H9 (cell line): ENCODE measurements around the gene OAS3. TPM values are rescaled to one million over a fixed set of nuclear protein-coding genes. Genes with fewer than 3 reads are reported as not detected.

Experiments used
- DNase-seq: peaks from one replicate; pipeline ENCODE4 v3.0.0-alpha.2; 2017
- H2AFZ ChIP-seq: one replicate; pipeline ENCODE4 v1.6.1; 2013; ENCODE audit warnings: mild to moderate bottlenecking, low read length, control low read depth, moderate library complexity
- H2AK5ac ChIP-seq: 2 replicates; pipeline ENCODE4 v1.6.1; 2013; ENCODE audit warnings: low read length, control low read depth, mixed read lengths; ENCODE audit not compliant: insufficient read length
- H2BK120ac ChIP-seq: one replicate; pipeline ENCODE4 v1.6.1; 2013; ENCODE audit warnings: low read depth, mild to moderate bottlenecking, low read length, control low read depth, inconsistent platforms; ENCODE audit not compliant: poor library complexity, severe bottlenecking
- H2BK12ac ChIP-seq: 2 replicates; pipeline ENCODE4 v1.6.1; 2013; ENCODE audit warnings: low read length, control low read depth, mixed read lengths, low read depth; ENCODE audit not compliant: insufficient read length
- H2BK15ac ChIP-seq: 2 replicates; pipeline ENCODE4 v1.6.1; 2013; ENCODE audit warnings: low read depth, low read length, control low read depth
- H2BK20ac ChIP-seq: one replicate; pipeline ENCODE4 v1.6.1; 2013; ENCODE audit warnings: low read depth, mild to moderate bottlenecking, low read length, control low read depth, inconsistent platforms; ENCODE audit not compliant: poor library complexity, severe bottlenecking
- H2BK5ac ChIP-seq: 2 replicates; pipeline ENCODE4 v1.6.1; 2013; ENCODE audit warnings: low read length, control low read depth, mixed read lengths; ENCODE audit not compliant: insufficient read length
- H3K14ac ChIP-seq: 2 replicates; pipeline ENCODE4 v1.6.1; 2013; ENCODE audit warnings: low read length, control low read depth; ENCODE audit not compliant: insufficient read depth
- H3K18ac ChIP-seq: 2 replicates; pipeline ENCODE4 v1.6.1; 2013; ENCODE audit warnings: low read depth, mild to moderate bottlenecking, mixed read lengths, low read length, control low read depth; ENCODE audit not compliant: insufficient read length
- H3K23ac ChIP-seq: 2 replicates; pipeline ENCODE4 v1.6.1; 2013; ENCODE audit warnings: low read length, control low read depth, mixed read lengths, low read depth; ENCODE audit not compliant: insufficient read length
- H3K23me2 ChIP-seq: 2 replicates; pipeline ENCODE4 v1.6.1; 2013; ENCODE audit warnings: low read depth, mild to moderate bottlenecking, mixed read lengths, low read length, control low read depth; ENCODE audit not compliant: insufficient read length, poor library complexity, severe bottlenecking
- H3K27ac ChIP-seq: 2 replicates; pipeline ENCODE4 v1.5.1; 2013; ENCODE audit warnings: low read length, control low read depth, mixed read lengths, low read depth; ENCODE audit not compliant: insufficient read length
- H3K27me3 ChIP-seq: 2 replicates; pipeline ENCODE4 v1.6.1; 2013; ENCODE audit warnings: low read length, control low read depth, inconsistent platforms; ENCODE audit not compliant: insufficient read depth
- H3K4ac ChIP-seq: 2 replicates; pipeline ENCODE4 v1.6.1; 2013; ENCODE audit warnings: low read depth, mild to moderate bottlenecking, control low read depth, inconsistent platforms, low read length, moderate library complexity
- H3K4me1 ChIP-seq: 2 replicates; pipeline ENCODE4 v1.6.1; 2013; ENCODE audit warnings: low read length, control low read depth, inconsistent platforms; ENCODE audit not compliant: insufficient read depth
- H3K4me2 ChIP-seq: 2 replicates; pipeline ENCODE4 v1.6.1; 2013; ENCODE audit warnings: low read length, control low read depth, mixed read lengths; ENCODE audit not compliant: insufficient read length, insufficient read depth
- H3K56ac ChIP-seq: 2 replicates; pipeline ENCODE4 v1.6.1; 2013; ENCODE audit warnings: low read depth, mild to moderate bottlenecking, mixed read lengths, low read length, control low read depth; ENCODE audit not compliant: insufficient read length
- H3K79me1 ChIP-seq: 2 replicates; pipeline ENCODE4 v1.6.1; 2013; ENCODE audit warnings: low read depth, mild to moderate bottlenecking, moderate library complexity, low read length, control low read depth, inconsistent platforms; ENCODE audit not compliant: insufficient read depth, poor library complexity, severe bottlenecking
- H3K79me2 ChIP-seq: 2 replicates; pipeline ENCODE4 v1.6.1; 2013; ENCODE audit warnings: low read length, control low read depth, inconsistent platforms; ENCODE audit not compliant: insufficient read depth
- H3K9ac ChIP-seq: 2 replicates; pipeline ENCODE4 v1.6.1; 2013; ENCODE audit warnings: low read length, control low read depth, mixed read lengths; ENCODE audit not compliant: insufficient read length; ENCODE audit errors: extremely low read depth
- H3K9me3 ChIP-seq: one replicate; pipeline ENCODE4 v1.6.1; 2013; ENCODE audit warnings: low read depth, low read length, inconsistent platforms; ENCODE audit not compliant: control insufficient read depth
- H3T11ph ChIP-seq: one replicate; pipeline ENCODE4 v1.6.1; 2013; ENCODE audit warnings: mild to moderate bottlenecking, low read length, control low read depth, inconsistent platforms
- H4K20me1 ChIP-seq: one replicate; pipeline ENCODE4 v1.6.1; 2013; ENCODE audit not compliant: control insufficient read depth, insufficient read length, insufficient read depth
- H4K5ac ChIP-seq: 2 replicates; pipeline ENCODE4 v1.6.1; 2013; ENCODE audit warnings: low read depth, mild to moderate bottlenecking, mixed read lengths, low read length, control low read depth; ENCODE audit not compliant: insufficient read length
- H4K8ac ChIP-seq: replicated peaks from 2 replicates; pipeline ENCODE4 v1.6.1; 2013; ENCODE audit warnings: low read length, control low read depth, mixed read lengths, low read depth; ENCODE audit not compliant: insufficient read length
- H4K91ac ChIP-seq: 2 replicates; pipeline ENCODE4 v1.6.1; 2013; ENCODE audit warnings: low read depth, mild to moderate bottlenecking, moderate library complexity, mixed read lengths, low read length, control low read depth; ENCODE audit not compliant: insufficient read length
- H3K27ac Mint-ChIP-seq, 3 experiments: 2 replicates in 2 of 3; 3 replicates in 1 of 3; pipeline ENCODE4 v1.8.0; 2020 to 2021; ENCODE audit warnings: mixed read lengths in 3 of 3, mild to moderate bottlenecking in 1 of 3, moderate library complexity in 1 of 3
- H3K27me3 Mint-ChIP-seq: 2 replicates; pipeline ENCODE4 v1.8.0; 2021; ENCODE audit warnings: low read depth, mild to moderate bottlenecking, moderate library complexity, mixed read lengths
- H3K36me3 Mint-ChIP-seq, 3 experiments: 2 replicates in 2 of 3; 3 replicates in 1 of 3; pipeline ENCODE4 v1.8.0; 2020 to 2021; ENCODE audit warnings: low read depth in 3 of 3, mixed read lengths in 3 of 3; ENCODE audit not compliant: insufficient read depth in 1 of 3
- H3K4me1 Mint-ChIP-seq, 2 experiments: 2 replicates each; pipeline ENCODE4 v1.8.0; 2020; ENCODE audit warnings: mixed read lengths in 2 of 2
- H3K4me3 Mint-ChIP-seq, 2 experiments: 2 replicates in 1 of 2; 3 replicates in 1 of 2; pipeline ENCODE4 v1.8.0; 2020 to 2021; ENCODE audit warnings: mild to moderate bottlenecking in 2 of 2, mixed read lengths in 2 of 2, moderate library complexity in 1 of 2
- H3K9me3 Mint-ChIP-seq, 2 experiments: 2 replicates in 1 of 2; 3 replicates in 1 of 2; pipeline ENCODE4 v1.8.0; 2020; ENCODE audit warnings: mild to moderate bottlenecking in 2 of 2, mixed read lengths in 2 of 2, moderate library complexity in 1 of 2
- CTCF ChIP-seq: fragments of 200-600 bp; sonication (generic); conservative IDR thresholded peaks from 3 replicates; pipeline ENCODE4 v1.8.0; 2021; ENCODE audit warnings: antibody characterized with exemption, mild to moderate bottlenecking
- WGBS: extraction: QIAGEN DNeasy Blood & Tissue Kit; methylation state at CpG from one replicate; pipeline ENCODE4 v1.1.7; 2013; ENCODE audit warnings: missing lambda C conversion rate, low lambda C conversion rate, mixed read lengths; ENCODE audit not compliant: insufficient read length; ENCODE audit errors: extremely low coverage; 5-methylcytosine and 5-hydroxymethylcytosine counted together
- total RNA-seq: library from RNA; stranded (reverse); gene quantifications from 2 replicates; pipeline ENCODE4 v1.2.1, GENCODE V29; 2021

OAS3 gene
- total RNA-seq, 1 experiment from 2014 or later: 0.81 TPM

- no peak overlapping the region for H4K91ac ChIP-seq
- no peaks in the 10 kb centered on the region for H3K79me1 ChIP-seq
- no peak overlapping the region for H2BK12ac ChIP-seq
- no peak overlapping the region for H3K14ac ChIP-seq
- H3K4me2 ChIP-seq: no peak overlapping the region
- no peak overlapping the region for H3K18ac ChIP-seq
- H3K23me2 ChIP-seq: no peaks in the 10 kb centered on the region
- Mint-ChIP-seq H3K27me3 (peaks cover 3% of the 10 kb centered on the region), H3K36me3 (no peaks in the 10 kb centered on the region), H3K9me3 (no peaks in the 10 kb centered on the region; a peak in 1 of 5 replicates), H3K27ac (no peak overlapping the region), H3K4me3 (no peak overlapping the region), H3K4me1 (peaks cover 0 to 7% of the 10 kb centered on the region in 2 experiments; a peak in 2 of 4 replicates)
- no peaks in the 10 kb centered on the region; the same call in 1 of the 2 replicates for H3K4me1 ChIP-seq
- H3K23ac ChIP-seq: no peak overlapping the region
- DNase-seq: no peak
- no peak overlapping the region for H3T11ph ChIP-seq
- no peak overlapping the region for H3K9ac ChIP-seq
- no peaks in the 10 kb centered on the region for H3K9me3 ChIP-seq
- TF ChIP-seq CTCF: no peak
- H4K20me1 ChIP-seq: no peaks in the 10 kb centered on the region
- no peaks in the 10 kb centered on the region for H3K27me3 ChIP-seq
- H2BK120ac ChIP-seq: no peak overlapping the region
- no peak overlapping the region for H2BK5ac ChIP-seq
- no peak overlapping the region for H3K27ac ChIP-seq
- H4K8ac ChIP-seq: no peak overlapping the region
- H2BK15ac ChIP-seq: no peak overlapping the region
- no peak overlapping the region for H2AFZ ChIP-seq
- H4K5ac ChIP-seq: no peak overlapping the region
- WGBS: no CpG with 5 or more reads among the region's 8 CpGs
- H3K79me2 ChIP-seq: no peaks in the 10 kb centered on the region
- H3K4ac ChIP-seq: no peak overlapping the region
- no peak overlapping the region for H2AK5ac ChIP-seq
- H3K56ac ChIP-seq: no peak overlapping the region
- H2BK20ac ChIP-seq: no peak overlapping the region
These were observed 39.4 kb downstream of the OAS3 start for GRCh38 chr12:112977641-112978040.
